PC-3 (cell line): Measurements from ENCODE around the gene NPR1. TPM values are rescaled to one million over a fixed set of nuclear protein-coding genes. Genes with fewer than 3 reads are reported as not detected.

Source experiments
- ATAC-seq: fragments of 200-7000 bp; cut with Tn5 transposase; 2 replicates; pipeline ENCODE4 v1.9.1; 2020; ENCODE audit warnings: mild to moderate bottlenecking, moderate library complexity
- BruUV-seq: library from RNA; stranded (reverse); fragments of 400-500 nt; replicated peaks from 2 replicates; lab custom pipeline; 2021; lab: Mats Ljungman, UMichigan
- CTCF ChIA-PET: fragments of 300-600 bp; sonication (Branson Sonifier 250); formaldehyde crosslinking; loops from one replicate; lab custom pipeline; 2022; ENCODE audit warnings: antibody characterized with exemption; lab: Charles Lee
- POLR2A ChIA-PET: fragments of 300-600 bp; sonication (Branson Sonifier 250); formaldehyde crosslinking; loops from one replicate; lab custom pipeline; 2022; ENCODE audit warnings: antibody characterized with exemption; ENCODE audit not compliant: unreplicated experiment; lab: Charles Lee
- DNase-seq: peaks from one replicate; pipeline ENCODE4 v3.0.0-alpha.2; 2015
- H2AFZ ChIP-seq: fragments of 300-600 bp; sonication (generic); 2 replicates; pipeline ENCODE4 v1.6.0; 2016; ENCODE audit warnings: antibody characterized with exemption, low read length
- H3F3A ChIP-seq: fragments of 300-600 bp; sonication (generic); one replicate; pipeline ENCODE4 v1.6.0; 2017; ENCODE audit warnings: antibody characterized with exemption, low read length, control low read depth, mild to moderate bottlenecking; ENCODE audit not compliant: unreplicated experiment
- H3K27ac ChIP-seq: fragments of 300-600 bp; sonication (generic); 2 replicates; pipeline ENCODE4 v1.5.1; 2016; ENCODE audit warnings: mild to moderate bottlenecking, low read length
- H3K27me3 ChIP-seq: fragments of 300-600 bp; sonication (generic); 2 replicates; pipeline ENCODE4 v1.6.1; 2016; ENCODE audit warnings: low read length, mixed read lengths
- H3K36me3 ChIP-seq: fragments of 300-600 bp; sonication (generic); 2 replicates; pipeline ENCODE4 v1.6.1; 2016; ENCODE audit warnings: low read depth, mixed run types, low read length, mixed read lengths
- H3K4me1 ChIP-seq: fragments of 300-600 bp; sonication (generic); 2 replicates; pipeline ENCODE4 v1.5.1; 2016; ENCODE audit warnings: low read length; ENCODE audit not compliant: insufficient read depth
- H3K4me2 ChIP-seq: fragments of 300-600 bp; sonication (generic); 2 replicates; pipeline ENCODE4 v1.6.0; 2016; ENCODE audit warnings: low read length
- H3K4me3 ChIP-seq: fragments of 300-600 bp; sonication (generic); 2 replicates; pipeline ENCODE4 v1.5.1; 2016; ENCODE audit warnings: mild to moderate bottlenecking, low read length, mixed read lengths
- H3K79me2 ChIP-seq: fragments of 300-600 bp; sonication (generic); 2 replicates; pipeline ENCODE4 v1.6.1; 2017; ENCODE audit warnings: low read length, mixed read lengths
- H3K9ac ChIP-seq: fragments of 300-600 bp; sonication (generic); 2 replicates; pipeline ENCODE4 v1.6.0; 2016; ENCODE audit warnings: mild to moderate bottlenecking, low read length
- H3K9me2 ChIP-seq: fragments of 300-600 bp; sonication (generic); replicated peaks from 2 replicates; pipeline ENCODE4 v1.6.1; 2016; ENCODE audit warnings: mixed run types, low read length, mixed read lengths
- H3K9me3 ChIP-seq: fragments of 300-600 bp; sonication (generic); 2 replicates; pipeline ENCODE4 v1.6.1; 2016; ENCODE audit warnings: low read length, mixed read lengths
- H4K20me1 ChIP-seq: fragments of 300-600 bp; sonication (generic); 2 replicates; pipeline ENCODE4 v1.6.1; 2016; ENCODE audit warnings: low read length, mixed read lengths
- EZH2 ChIP-seq: fragments of 300-600 bp; sonication (generic); IDR thresholded peaks from one replicate; pipeline ENCODE4 v1.6.1; 2017; ENCODE audit warnings: antibody characterized with exemption, mild to moderate bottlenecking, low read length; ENCODE audit not compliant: unreplicated experiment
- EZH2phosphoT487 ChIP-seq: fragments of 300-600 bp; sonication (generic); IDR thresholded peaks from 2 replicates; pipeline ENCODE4 v1.6.1; 2018; ENCODE audit warnings: mild to moderate bottlenecking, antibody characterized with exemption, low read length, borderline replicate concordance
- intact Hi-C: fragments of 100-400 bp; cut with micrococcal nuclease; formaldehyde crosslinking; loops from 2 replicates; pipeline ENCODE4 v1.9.0; 2023
- total RNA-seq: library from RNA; depleted of rRNA; stranded (reverse); fragments of >200 nt; gene quantifications from 2 replicates; pipeline ENCODE4 v1.2.3, GENCODE V29; 2014
- TF ChIP-seq, protein P1 (sequence below): fragments of 300-600 bp; sonication (generic); conservative IDR thresholded peaks from 2 replicates; pipeline ENCODE4 v1.5.1; 2017; ENCODE audit warnings: antibody characterized with exemption, low read depth, mild to moderate bottlenecking, low read length

Gene NPR1
- total RNA-seq, 1 experiment from 2014 or later = 0.84 TPM

DNA sequence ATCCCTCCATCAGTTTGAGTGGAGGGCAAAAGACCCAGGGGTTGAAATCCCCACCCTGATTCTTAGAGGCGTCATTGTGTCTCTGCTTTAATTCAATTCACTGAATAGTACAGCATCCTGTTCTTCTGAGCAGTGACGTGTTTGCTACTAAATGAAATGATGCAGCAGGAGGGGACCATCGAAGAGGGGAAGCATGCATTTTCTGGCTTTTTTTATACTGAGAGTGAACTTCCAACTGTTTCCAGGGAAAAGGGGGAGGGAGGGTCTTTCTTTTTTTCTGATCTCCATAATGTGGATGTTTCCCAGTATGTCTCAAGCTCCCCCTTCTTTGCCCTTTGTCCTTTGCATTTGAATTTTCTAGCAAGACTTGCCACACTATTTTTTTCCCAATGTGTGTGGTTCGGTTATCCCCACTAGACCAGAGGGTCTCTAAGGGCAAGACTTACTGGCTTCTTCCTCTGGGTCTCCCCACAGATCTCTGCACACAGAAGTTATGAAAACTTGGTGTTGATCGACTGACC is 52.0 kb downstream of the NPR1 start:
- ChIA-PET POLR2A (interaction anchor here (0.6 to 0.8 kb wide), 2 partner anchors 43 to 53 kb away, joined by 3 to 4 read pairs; no protein-coding TSS in a partner anchor), CTCF (no interaction called here)
- no peak for DNase-seq
- no peak overlapping the region for H3K9ac ChIP-seq
- TF ChIP-seq, protein P1, sequence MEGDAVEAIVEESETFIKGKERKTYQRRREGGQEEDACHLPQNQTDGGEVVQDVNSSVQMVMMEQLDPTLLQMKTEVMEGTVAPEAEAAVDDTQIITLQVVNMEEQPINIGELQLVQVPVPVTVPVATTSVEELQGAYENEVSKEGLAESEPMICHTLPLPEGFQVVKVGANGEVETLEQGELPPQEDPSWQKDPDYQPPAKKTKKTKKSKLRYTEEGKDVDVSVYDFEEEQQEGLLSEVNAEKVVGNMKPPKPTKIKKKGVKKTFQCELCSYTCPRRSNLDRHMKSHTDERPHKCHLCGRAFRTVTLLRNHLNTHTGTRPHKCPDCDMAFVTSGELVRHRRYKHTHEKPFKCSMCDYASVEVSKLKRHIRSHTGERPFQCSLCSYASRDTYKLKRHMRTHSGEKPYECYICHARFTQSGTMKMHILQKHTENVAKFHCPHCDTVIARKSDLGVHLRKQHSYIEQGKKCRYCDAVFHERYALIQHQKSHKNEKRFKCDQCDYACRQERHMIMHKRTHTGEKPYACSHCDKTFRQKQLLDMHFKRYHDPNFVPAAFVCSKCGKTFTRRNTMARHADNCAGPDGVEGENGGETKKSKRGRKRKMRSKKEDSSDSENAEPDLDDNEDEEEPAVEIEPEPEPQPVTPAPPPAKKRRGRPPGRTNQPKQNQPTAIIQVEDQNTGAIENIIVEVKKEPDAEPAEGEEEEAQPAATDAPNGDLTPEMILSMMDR = no peak
- TF ChIP-seq EZH2phosphoT487 (no peak), EZH2 (no peak)
- H3K9me2 ChIP-seq = no peaks in the 10 kb centered on the region
- no peaks in the 10 kb centered on the region for H4K20me1 ChIP-seq
- BruUV-seq = no TSS peak
- H3K36me3 ChIP-seq = no peaks in the 10 kb centered on the region
- peaks cover 60% of the 10 kb centered on the region for H3K79me2 ChIP-seq
- H3K4me2 ChIP-seq = peak overlapping the region; percentile 100
- H3K4me1 ChIP-seq = peaks cover 52% of the 10 kb centered on the region
- no peaks in the 10 kb centered on the region for H3K9me3 ChIP-seq
- H3K27ac ChIP-seq = no peak overlapping the region
- intact Hi-C loops = no loop called here
- no peaks in the 10 kb centered on the region for H3F3A ChIP-seq
- no peak overlapping the region; the same call in 1 of the 2 replicates for H3K4me3 ChIP-seq
- no peak for ATAC-seq
- H3K27me3 ChIP-seq = no peaks in the 10 kb centered on the region
- H2AFZ ChIP-seq = no peak overlapping the region

DNA sequence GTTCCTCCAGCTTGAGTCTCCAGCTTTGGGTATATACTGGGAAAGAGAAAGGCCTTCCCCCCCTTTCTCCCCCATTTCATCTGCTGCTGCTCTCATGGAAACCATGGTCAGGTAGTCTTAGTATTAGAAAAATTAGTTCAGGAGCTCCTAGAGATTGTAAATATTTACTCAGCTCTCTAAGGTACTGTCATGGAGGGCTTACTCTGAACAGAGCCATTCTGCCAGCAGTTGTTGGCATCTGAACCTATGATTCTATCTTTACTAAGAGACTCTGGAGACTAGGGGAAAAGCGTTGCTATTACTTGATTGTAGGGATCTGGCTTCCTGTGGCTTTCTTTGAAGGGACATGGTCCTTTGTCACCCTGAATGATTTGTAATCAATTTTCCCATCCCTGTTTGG is 55.5 kb downstream of the NPR1 start:
- Histone ChIP-seq H4K20me1 (no peaks in the 10 kb centered on the region), H3K4me3 (no peak overlapping the region), H3K9ac (no peak overlapping the region), H3K4me1 (peaks cover 46% of the 10 kb centered on the region), H3F3A (no peaks in the 10 kb centered on the region), H3K27me3 (no peaks in the 10 kb centered on the region), H3K36me3 (no peaks in the 10 kb centered on the region; the same call in 1 of the 2 replicates), H3K27ac (peak overlapping the region; percentile 91), H3K4me2 (peak overlapping the region; percentile 12; the same call in 1 of the 2 replicates), H2AFZ (no peak overlapping the region), H3K79me2 (peaks cover 62% of the 10 kb centered on the region), H3K9me3 (no peaks in the 10 kb centered on the region), H3K9me2 (no peaks in the 10 kb centered on the region)
- ChIA-PET POLR2A (interaction anchor here (1.1 kb wide), 1 partner anchor 9 kb away, joined by 4 read pairs; no protein-coding TSS in a partner anchor), CTCF (interaction anchor here (1.5 kb wide), 1 partner anchor 63 kb away, joined by 3 read pairs; no protein-coding TSS in a partner anchor)
- DNase-seq = peak; percentile 73
- BruUV-seq = no TSS peak
- ATAC-seq = peak; percentile 75
- no peak for TF ChIP-seq EZH2
- TF ChIP-seq, protein P1 = no peak
- no peak for TF ChIP-seq EZH2phosphoT487
- intact Hi-C loops = loop anchor here (2.0 kb wide), 1 partner anchor 55 kb away; the partner anchor contains the start of gene NPR1
